Retina (tissue), 1 donor: ENCODE measurements around the gene NRG2.

Experiments used
- DNase-seq: peaks from one replicate; pipeline ENCODE4 v3.0.0-alpha.2; 2016

The NRG2 gene

GRCh38 chr5:140042643-140043507 is at the start of gene NRG2:
Gene NRG2 (minus strand): TSS chr5:140043299.
- DNase-seq = peak; percentile 95

GRCh38 chr5:140090251-140090650 is 47.2 kb upstream of the NRG2 start:
- DNase-seq = no peak

GRCh38 chr5:140084541-140084940 is 41.4 kb upstream of the NRG2 start:
- no peak for DNase-seq

- no peak for DNase-seq
These were observed 40.6 kb upstream of the NRG2 start for GRCh38 chr5:140083650-140084049.

- DNase-seq = no peak
These were observed 40.0 kb upstream of the NRG2 start for GRCh38 chr5:140083120-140083519.

- no peak for DNase-seq
These were observed 33.7 kb upstream of the NRG2 start for GRCh38 chr5:140076788-140077187.

GRCh38 chr5:140076142-140076541 is 33.0 kb upstream of the NRG2 start:
- no peak for DNase-seq

- DNase-seq = no peak
These were observed 32.3 kb upstream of the NRG2 start for GRCh38 chr5:140075371-140075770.

GRCh38 chr5:140073296-140073695 is 30.2 kb upstream of the NRG2 start:
- no peak for DNase-seq

GRCh38 chr5:140072812-140073211 is 29.7 kb upstream of the NRG2 start:
- DNase-seq = no peak

GRCh38 chr5:140060816-140061215 is 17.7 kb upstream of the NRG2 start:
- DNase-seq = no peak

- DNase-seq = no peak
These were observed 15.3 kb upstream of the NRG2 start for GRCh38 chr5:140058212-140058932.

GRCh38 chr5:140056880-140057279 is 13.8 kb upstream of the NRG2 start:
- DNase-seq = no peak

- DNase-seq = no peak
These were observed 12.1 kb upstream of the NRG2 start for GRCh38 chr5:140055152-140055551.

GRCh38 chr5:140054086-140054689 is 11.1 kb upstream of the NRG2 start:
- DNase-seq = no peak

- DNase-seq = no peak
These were observed 8.9 kb upstream of the NRG2 start for GRCh38 chr5:140051950-140052349.

GRCh38 chr5:140049713-140050112 is 6.6 kb upstream of the NRG2 start:
- DNase-seq = no peak

- no peak for DNase-seq
These were observed 6.1 kb upstream of the NRG2 start for GRCh38 chr5:140049205-140049604.

- DNase-seq = peak; percentile 37
These were observed 942 bp upstream of the NRG2 start for GRCh38 chr5:140044041-140044440.

- no peak for DNase-seq
These were observed 391 bp upstream of the NRG2 start for GRCh38 chr5:140043508-140043872.

GRCh38 chr5:140042393-140042642 is 781 bp downstream of the NRG2 start:
- DNase-seq = peak; percentile 77

GRCh38 chr5:140041492-140042392 is 1.4 kb downstream of the NRG2 start:
- peak; percentile 79 for DNase-seq

GRCh38 chr5:140041099-140041491 is 2.0 kb downstream of the NRG2 start:
- DNase-seq = no peak
